ENCODE results near the gene USP17L26.
"Not testable (repeated sequence)": the region's sequence is repeated elsewhere in the genome, so short reads cannot be mapped to it uniquely, and the experiment has no call there.

- not testable (repeated sequence) for TF ChIP-seq CTCF, POLR2A (IDR thresholded peaks at IDR 0.05)
Measured at GRCh38 chr4:9353338-9353737, 18.9 kb downstream of the USP17L26 start, which contains the start of gene USP17L29.

All from uterus (tissue), 2 donors.